Body of pancreas (tissue), 4 donors: ENCODE results near the gene ARHGEF11.

Experiments used
- POLR2A ChIP-seq, 3 donors: fragments of 450-650 bp; IDR thresholded peaks; one replicate each; pipeline ENCODE4 v1.6.1; 2016; ENCODE audit warnings: antibody characterized with exemption in 3 of 3, mild to moderate bottlenecking in 2 of 3
- TF ChIP-seq, protein P1 (sequence below), 7 experiments: fragments of 450-650 bp in 4 of 7; fragments of 200-600 bp in 3 of 7; sonication (generic) in 3 of 7; IDR thresholded peaks; one replicate each; pipeline ENCODE4 v1.5.1; 2016 to 2019; ENCODE audit warnings: antibody characterized with exemption in 7 of 7

DNA sequence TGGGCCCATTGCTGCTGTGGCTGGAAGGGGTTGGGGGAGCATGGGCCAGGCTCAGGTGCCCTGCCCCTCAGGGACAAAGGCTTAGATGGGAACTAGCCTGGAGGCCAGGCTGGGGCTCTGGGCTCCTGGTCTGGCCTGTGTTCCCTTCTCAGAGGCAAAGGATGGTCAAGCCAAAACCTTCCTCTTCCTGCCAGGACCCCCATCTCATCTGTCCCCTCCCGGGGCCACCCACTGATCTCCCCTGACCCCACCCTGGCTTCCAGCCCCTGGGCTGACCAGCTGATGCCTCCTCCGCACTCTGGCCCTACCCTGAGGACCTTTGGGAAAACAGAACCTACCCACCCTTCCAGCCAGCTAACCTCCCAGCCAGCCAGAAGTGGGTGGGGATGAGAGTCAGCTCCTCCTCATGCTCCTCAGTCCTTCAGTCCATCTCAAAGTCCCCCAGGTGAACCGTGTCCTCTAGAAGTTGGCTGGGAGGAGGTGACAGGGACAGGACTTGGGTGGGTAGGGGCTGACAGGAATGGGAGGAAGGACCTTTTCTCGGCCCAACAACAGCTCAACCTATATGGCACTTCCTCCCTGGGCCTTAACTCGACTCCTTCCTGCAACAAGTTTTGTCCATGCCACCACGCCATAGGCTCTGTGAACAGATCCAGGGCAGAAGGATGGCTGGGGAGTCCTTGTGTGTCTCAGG is 144.5 kb downstream of the ARHGEF11 start:
- TF ChIP-seq, protein P1, sequence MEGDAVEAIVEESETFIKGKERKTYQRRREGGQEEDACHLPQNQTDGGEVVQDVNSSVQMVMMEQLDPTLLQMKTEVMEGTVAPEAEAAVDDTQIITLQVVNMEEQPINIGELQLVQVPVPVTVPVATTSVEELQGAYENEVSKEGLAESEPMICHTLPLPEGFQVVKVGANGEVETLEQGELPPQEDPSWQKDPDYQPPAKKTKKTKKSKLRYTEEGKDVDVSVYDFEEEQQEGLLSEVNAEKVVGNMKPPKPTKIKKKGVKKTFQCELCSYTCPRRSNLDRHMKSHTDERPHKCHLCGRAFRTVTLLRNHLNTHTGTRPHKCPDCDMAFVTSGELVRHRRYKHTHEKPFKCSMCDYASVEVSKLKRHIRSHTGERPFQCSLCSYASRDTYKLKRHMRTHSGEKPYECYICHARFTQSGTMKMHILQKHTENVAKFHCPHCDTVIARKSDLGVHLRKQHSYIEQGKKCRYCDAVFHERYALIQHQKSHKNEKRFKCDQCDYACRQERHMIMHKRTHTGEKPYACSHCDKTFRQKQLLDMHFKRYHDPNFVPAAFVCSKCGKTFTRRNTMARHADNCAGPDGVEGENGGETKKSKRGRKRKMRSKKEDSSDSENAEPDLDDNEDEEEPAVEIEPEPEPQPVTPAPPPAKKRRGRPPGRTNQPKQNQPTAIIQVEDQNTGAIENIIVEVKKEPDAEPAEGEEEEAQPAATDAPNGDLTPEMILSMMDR (IDR thresholded peaks at IDR 0.05), result no peak
- TF ChIP-seq POLR2A (IDR thresholded peaks at IDR 0.05), result no peak
